Activated CD4-positive, alpha-beta T cell treated with anti-CD3 and anti-CD28 coated beads for 36 hours (primary cell): ENCODE data around the gene CADM2. TPM values are rescaled to one million over a fixed set of nuclear protein-coding genes. Genes with fewer than 3 reads are reported as not detected.

Source experiments
- ATAC-seq: fragments of 200-7000 bp; cut with Tn5 transposase; one replicate; pipeline ENCODE4 v1.10.0; 2021; ENCODE audit warnings: mild to moderate bottlenecking, moderate library complexity
- CTCF ChIA-PET: fragments of 350-600 bp; sonication (Branson Sonifier 250); formaldehyde crosslinking; loops from one replicate; lab custom pipeline; 2021; ENCODE audit warnings: antibody characterized with exemption; lab: Charles Lee
- POLR2A ChIA-PET: fragments of 350-600 bp; sonication (Branson Sonifier 250); formaldehyde crosslinking; loops from one replicate; lab custom pipeline; 2021; ENCODE audit warnings: antibody characterized with exemption, inconsistent platforms; lab: Charles Lee
- DNase-seq: peaks from one replicate; pipeline ENCODE4 v3.0.0-alpha.2; 2020
- H3K27ac Mint-ChIP-seq: one replicate; pipeline ENCODE4 v1.8.0; 2021; ENCODE audit warnings: mixed read lengths
- H3K27me3 Mint-ChIP-seq: one replicate; pipeline ENCODE4 v1.8.0; 2021; ENCODE audit warnings: mixed read lengths
- H3K36me3 Mint-ChIP-seq: one replicate; pipeline ENCODE4 v1.8.0; 2021; ENCODE audit warnings: low read depth, mixed read lengths
- H3K4me1 Mint-ChIP-seq: one replicate; pipeline ENCODE4 v1.8.0; 2021; ENCODE audit warnings: mixed read lengths
- H3K4me3 Mint-ChIP-seq: one replicate; pipeline ENCODE4 v1.8.0; 2021; ENCODE audit warnings: mild to moderate bottlenecking, moderate library complexity, mixed read lengths
- H3K9me3 Mint-ChIP-seq: one replicate; pipeline ENCODE4 v1.8.0; 2021; ENCODE audit warnings: low read depth, mixed read lengths
- intact Hi-C, 2 experiments: fragments of 100-400 bp; cut with DNase I in 1 of 2; cut with micrococcal nuclease in 1 of 2; formaldehyde crosslinking; loops; one replicate each; pipeline versions ENCODE4 v1.14.2 to v1.15.1; 2022 to 2024; cut with DNase I, micrococcal nuclease
- total RNA-seq, 2 experiments: library from RNA; stranded (reverse); gene quantifications; one replicate each; pipeline ENCODE4 v1.2.3, GENCODE V29; 2021

The CADM2 gene
- total RNA-seq, 2 experiments from 2014 or later, result 0.05 to 0.14 TPM

- no peaks in the 10 kb centered on the region for H3K36me3 Mint-ChIP-seq
- H3K27ac Mint-ChIP-seq, result no peak overlapping the region
- no peaks in the 10 kb centered on the region for H3K9me3 Mint-ChIP-seq
- H3K27me3 Mint-ChIP-seq, result peaks cover 31% of the 10 kb centered on the region
- ChIA-PET CTCF (no interaction called here), POLR2A (no interaction called here)
- DNase-seq (no peak), ATAC-seq (no peak)
- peaks cover 18% of the 10 kb centered on the region for H3K4me1 Mint-ChIP-seq
- intact Hi-C loops, result no loop called here
- no peak overlapping the region for H3K4me3 Mint-ChIP-seq
Observed at GRCh38 chr3:84963137-84963536, 4.3 kb downstream of the CADM2 start.

GRCh38 chr3:84965141-84965540 is 6.4 kb downstream of the CADM2 start:
- Mint-ChIP-seq H3K36me3 (no peaks in the 10 kb centered on the region), H3K27ac (no peak overlapping the region), H3K9me3 (no peaks in the 10 kb centered on the region), H3K4me1 (peaks cover 7% of the 10 kb centered on the region), H3K4me3 (no peak overlapping the region), H3K27me3 (peaks cover 20% of the 10 kb centered on the region)
- intact Hi-C loops, result no loop called here
- no peak for ATAC-seq
- CTCF ChIA-PET, result no interaction called here
- no peak for DNase-seq
- POLR2A ChIA-PET, result no interaction called here

GRCh38 chr3:84967767-84968581 is 9.2 kb downstream of the CADM2 start:
- no peak for ATAC-seq
- POLR2A ChIA-PET, result no interaction called here
- Mint-ChIP-seq H3K4me3 (no peak overlapping the region), H3K36me3 (no peaks in the 10 kb centered on the region), H3K4me1 (no peaks in the 10 kb centered on the region), H3K9me3 (peaks cover 4% of the 10 kb centered on the region), H3K27me3 (no peaks in the 10 kb centered on the region), H3K27ac (no peak overlapping the region)
- intact Hi-C loops, result no loop called here
- no peak for DNase-seq
- CTCF ChIA-PET, result no interaction called here

- POLR2A ChIA-PET, result no interaction called here
- no peak for DNase-seq
- CTCF ChIA-PET, result no interaction called here
- peaks cover 4% of the 10 kb centered on the region for H3K9me3 Mint-ChIP-seq
- no peak overlapping the region for H3K4me3 Mint-ChIP-seq
- no peaks in the 10 kb centered on the region for H3K4me1 Mint-ChIP-seq
- H3K27me3 Mint-ChIP-seq, result no peaks in the 10 kb centered on the region
- intact Hi-C loops, result no loop called here
- no peak for ATAC-seq
- no peaks in the 10 kb centered on the region for H3K36me3 Mint-ChIP-seq
- H3K27ac Mint-ChIP-seq, result no peak overlapping the region
Observed at GRCh38 chr3:84968701-84969235, 10.0 kb downstream of the CADM2 start.

GRCh38 chr3:84974347-84974746 is 15.6 kb downstream of the CADM2 start:
- H3K27ac Mint-ChIP-seq, result no peak overlapping the region
- H3K4me1 Mint-ChIP-seq, result no peaks in the 10 kb centered on the region
- H3K4me3 Mint-ChIP-seq, result no peak overlapping the region
- no peaks in the 10 kb centered on the region for H3K36me3 Mint-ChIP-seq
- CTCF ChIA-PET, result no interaction called here
- POLR2A ChIA-PET, result no interaction called here
- ATAC-seq (no peak), DNase-seq (no peak)
- H3K27me3 Mint-ChIP-seq, result no peaks in the 10 kb centered on the region
- H3K9me3 Mint-ChIP-seq, result peaks cover 4% of the 10 kb centered on the region
- intact Hi-C loops, result no loop called here

- no peak for DNase-seq
- intact Hi-C loops, result no loop called here
- no peak for ATAC-seq
- Mint-ChIP-seq H3K4me3 (no peak overlapping the region), H3K27ac (no peak overlapping the region), H3K4me1 (no peaks in the 10 kb centered on the region), H3K9me3 (no peaks in the 10 kb centered on the region), H3K27me3 (no peaks in the 10 kb centered on the region), H3K36me3 (no peaks in the 10 kb centered on the region)
- POLR2A ChIA-PET, result no interaction called here
- CTCF ChIA-PET, result no interaction called here
Observed at GRCh38 chr3:84977021-84977420, 18.2 kb downstream of the CADM2 start.

- CTCF ChIA-PET, result no interaction called here
- ATAC-seq, result no peak
- POLR2A ChIA-PET, result no interaction called here
- Mint-ChIP-seq H3K4me1 (no peaks in the 10 kb centered on the region), H3K9me3 (no peaks in the 10 kb centered on the region), H3K36me3 (no peaks in the 10 kb centered on the region), H3K27ac (no peak overlapping the region), H3K27me3 (no peaks in the 10 kb centered on the region), H3K4me3 (no peak overlapping the region)
- DNase-seq, result no peak
- intact Hi-C loops, result no loop called here
Observed at GRCh38 chr3:84978843-84979242, 20.1 kb downstream of the CADM2 start.

GRCh38 chr3:84980011-84980410 is 21.2 kb downstream of the CADM2 start:
- H3K27me3 Mint-ChIP-seq, result no peaks in the 10 kb centered on the region
- ATAC-seq, result no peak
- DNase-seq, result no peak
- intact Hi-C loops, result no loop called here
- H3K27ac Mint-ChIP-seq, result no peak overlapping the region
- no peak overlapping the region for H3K4me3 Mint-ChIP-seq
- no peaks in the 10 kb centered on the region for H3K4me1 Mint-ChIP-seq
- no peaks in the 10 kb centered on the region for H3K36me3 Mint-ChIP-seq
- no peaks in the 10 kb centered on the region for H3K9me3 Mint-ChIP-seq
- POLR2A ChIA-PET, result no interaction called here
- CTCF ChIA-PET, result no interaction called here

GRCh38 chr3:84980456-84980855 is 21.7 kb downstream of the CADM2 start:
- ChIA-PET CTCF (no interaction called here), POLR2A (no interaction called here)
- intact Hi-C loops, result no loop called here
- Mint-ChIP-seq H3K36me3 (no peaks in the 10 kb centered on the region), H3K27ac (no peak overlapping the region), H3K9me3 (no peaks in the 10 kb centered on the region), H3K4me1 (no peaks in the 10 kb centered on the region), H3K4me3 (no peak overlapping the region), H3K27me3 (no peaks in the 10 kb centered on the region)
- DNase-seq (no peak), ATAC-seq (no peak)

GRCh38 chr3:84983490-84983889 is 24.7 kb downstream of the CADM2 start:
- ATAC-seq (no peak), DNase-seq (no peak)
- Mint-ChIP-seq H3K4me1 (no peaks in the 10 kb centered on the region), H3K27ac (no peak overlapping the region), H3K27me3 (no peaks in the 10 kb centered on the region), H3K36me3 (no peaks in the 10 kb centered on the region), H3K9me3 (no peaks in the 10 kb centered on the region), H3K4me3 (no peak overlapping the region)
- intact Hi-C loops, result no loop called here
- CTCF ChIA-PET, result no interaction called here
- POLR2A ChIA-PET, result no interaction called here

- Mint-ChIP-seq H3K36me3 (no peaks in the 10 kb centered on the region), H3K9me3 (no peaks in the 10 kb centered on the region), H3K27me3 (no peaks in the 10 kb centered on the region), H3K4me1 (no peaks in the 10 kb centered on the region), H3K4me3 (no peak overlapping the region), H3K27ac (no peak overlapping the region)
- POLR2A ChIA-PET, result no interaction called here
- intact Hi-C loops, result no loop called here
- no peak for ATAC-seq
- DNase-seq, result no peak
- CTCF ChIA-PET, result no interaction called here
Observed at GRCh38 chr3:84984429-84984828, 25.6 kb downstream of the CADM2 start.

GRCh38 chr3:84985795-84986194 is 27.0 kb downstream of the CADM2 start:
- Mint-ChIP-seq H3K27me3 (no peaks in the 10 kb centered on the region), H3K4me3 (no peak overlapping the region), H3K36me3 (no peaks in the 10 kb centered on the region), H3K9me3 (no peaks in the 10 kb centered on the region), H3K27ac (no peak overlapping the region), H3K4me1 (no peaks in the 10 kb centered on the region)
- DNase-seq (no peak), ATAC-seq (no peak)
- POLR2A ChIA-PET, result no interaction called here
- intact Hi-C loops, result no loop called here
- CTCF ChIA-PET, result no interaction called here
